Activated CD4-positive, alpha-beta T cell treated with anti-CD3 and anti-CD28 coated beads for 36 hours (primary cell): Measurements from ENCODE around the gene PLBD1. TPM values are rescaled to one million over a fixed set of nuclear protein-coding genes. Genes with fewer than 3 reads are reported as not detected.

Experiments
- ATAC-seq: fragments of 200-7000 bp; cut with Tn5 transposase; one replicate; pipeline ENCODE4 v1.10.0; 2021; ENCODE audit warnings: mild to moderate bottlenecking, moderate library complexity
- CTCF ChIA-PET: fragments of 350-600 bp; sonication (Branson Sonifier 250); formaldehyde crosslinking; loops from one replicate; lab custom pipeline; 2021; ENCODE audit warnings: antibody characterized with exemption; lab: Charles Lee
- POLR2A ChIA-PET: fragments of 350-600 bp; sonication (Branson Sonifier 250); formaldehyde crosslinking; loops from one replicate; lab custom pipeline; 2021; ENCODE audit warnings: antibody characterized with exemption, inconsistent platforms; lab: Charles Lee
- DNase-seq: peaks from one replicate; pipeline ENCODE4 v3.0.0-alpha.2; 2020
- H3K27ac Mint-ChIP-seq: one replicate; pipeline ENCODE4 v1.8.0; 2021; ENCODE audit warnings: mixed read lengths
- H3K27me3 Mint-ChIP-seq: one replicate; pipeline ENCODE4 v1.8.0; 2021; ENCODE audit warnings: mixed read lengths
- H3K36me3 Mint-ChIP-seq: one replicate; pipeline ENCODE4 v1.8.0; 2021; ENCODE audit warnings: low read depth, mixed read lengths
- H3K4me1 Mint-ChIP-seq: one replicate; pipeline ENCODE4 v1.8.0; 2021; ENCODE audit warnings: mixed read lengths
- H3K4me3 Mint-ChIP-seq: one replicate; pipeline ENCODE4 v1.8.0; 2021; ENCODE audit warnings: mild to moderate bottlenecking, moderate library complexity, mixed read lengths
- H3K9me3 Mint-ChIP-seq: one replicate; pipeline ENCODE4 v1.8.0; 2021; ENCODE audit warnings: low read depth, mixed read lengths
- intact Hi-C, 2 experiments: fragments of 100-400 bp; cut with DNase I in 1 of 2; cut with micrococcal nuclease in 1 of 2; formaldehyde crosslinking; loops; one replicate each; pipeline versions ENCODE4 v1.14.2 to v1.15.1; 2022 to 2024; cut with DNase I, micrococcal nuclease
- total RNA-seq, 2 experiments: library from RNA; stranded (reverse); gene quantifications; one replicate each; pipeline ENCODE4 v1.2.3, GENCODE V29; 2021

PLBD1 gene
- total RNA-seq, 2 experiments from 2014 or later = not detected

DNA sequence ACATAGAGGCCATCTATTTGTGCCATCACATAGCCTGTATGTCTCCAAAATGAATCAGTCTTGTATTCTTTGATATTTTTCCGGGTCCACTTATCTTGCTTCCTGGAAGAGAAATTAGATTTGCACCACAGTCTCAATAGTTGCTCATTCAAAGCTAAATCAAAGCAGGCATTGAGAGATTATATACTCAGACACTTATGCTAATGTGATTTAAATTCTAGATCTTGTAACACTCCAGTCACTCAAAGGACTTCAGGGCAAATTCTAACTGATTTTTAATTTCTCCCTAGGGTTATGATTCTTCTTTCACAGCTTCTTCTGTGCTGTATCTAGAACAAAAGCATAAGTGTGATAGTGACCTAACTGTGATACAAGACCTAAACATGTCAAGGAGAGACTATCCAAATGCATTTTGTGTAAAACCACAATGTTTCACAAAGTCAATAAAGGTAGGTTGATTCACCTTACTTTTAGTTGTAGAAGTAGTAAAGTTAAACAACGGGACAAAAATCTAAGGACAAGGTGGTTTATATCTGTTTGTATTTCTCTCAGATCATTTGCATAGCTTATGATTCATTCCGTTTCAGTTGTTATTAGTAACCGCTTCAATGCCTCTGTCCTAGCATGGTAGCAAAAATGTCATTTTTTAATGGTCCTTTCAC is 26.8 kb downstream of the PLBD1 start:
- Mint-ChIP-seq H3K4me1 (no peaks in the 10 kb centered on the region), H3K36me3 (no peaks in the 10 kb centered on the region), H3K27me3 (no peaks in the 10 kb centered on the region), H3K27ac (no peak overlapping the region), H3K9me3 (no peaks in the 10 kb centered on the region), H3K4me3 (no peak overlapping the region)
- POLR2A ChIA-PET = no interaction called here
- intact Hi-C loops = no loop called here
- CTCF ChIA-PET = interaction anchor here (0.7 to 1.0 kb wide), 2 partner anchors 37 to 288 kb away, joined by 3 to 5 read pairs; no protein-coding TSS in a partner anchor
- DNase-seq (no peak), ATAC-seq (peak; percentile 55)

GRCh38 chr12:14537088-14537487 is 30.6 kb downstream of the PLBD1 start:
- Mint-ChIP-seq H3K27me3 (no peaks in the 10 kb centered on the region), H3K27ac (no peak overlapping the region), H3K36me3 (no peaks in the 10 kb centered on the region), H3K4me1 (no peaks in the 10 kb centered on the region), H3K9me3 (no peaks in the 10 kb centered on the region), H3K4me3 (no peak overlapping the region)
- ATAC-seq (no peak), DNase-seq (no peak)
- POLR2A ChIA-PET = no interaction called here
- intact Hi-C loops = no loop called here
- CTCF ChIA-PET = interaction anchor here (0.6 kb wide), 1 partner anchor 39 kb away, joined by 4 read pairs; no protein-coding TSS in a partner anchor

- no peaks in the 10 kb centered on the region for H3K27me3 Mint-ChIP-seq
- no peak overlapping the region for H3K27ac Mint-ChIP-seq
- H3K9me3 Mint-ChIP-seq = no peaks in the 10 kb centered on the region
- ChIA-PET POLR2A (no interaction called here), CTCF (interaction anchor here (1.2 kb wide), 1 partner anchor 29 kb away, joined by 3 read pairs; no protein-coding TSS in a partner anchor)
- intact Hi-C loops = no loop called here
- DNase-seq = no peak
- H3K36me3 Mint-ChIP-seq = no peaks in the 10 kb centered on the region
- no peaks in the 10 kb centered on the region for H3K4me1 Mint-ChIP-seq
- no peak for ATAC-seq
- no peak overlapping the region for H3K4me3 Mint-ChIP-seq
Observed at GRCh38 chr12:14532152-14532551, 35.5 kb downstream of the PLBD1 start.

DNA sequence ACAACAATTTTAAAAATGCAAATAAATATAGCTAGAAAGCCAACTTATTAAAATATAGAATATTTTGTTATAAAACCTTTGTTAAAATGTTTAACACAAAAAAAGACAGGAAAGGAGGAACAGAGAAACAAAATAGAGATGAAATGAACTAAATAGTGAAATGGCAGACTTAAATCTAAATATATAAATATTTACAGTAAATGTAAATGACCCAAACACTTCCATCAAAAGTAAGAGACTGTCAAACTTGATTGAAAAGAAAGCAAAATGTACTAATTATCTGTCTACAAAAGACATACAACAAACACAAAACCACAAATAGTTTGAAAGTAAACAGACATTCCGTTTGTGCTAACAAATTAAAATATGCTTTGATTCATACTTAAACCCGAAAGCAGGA is 41.7 kb downstream of the PLBD1 start:
- ATAC-seq = no peak
- Mint-ChIP-seq H3K36me3 (peaks cover 2% of the 10 kb centered on the region), H3K4me1 (no peaks in the 10 kb centered on the region), H3K4me3 (no peak overlapping the region), H3K27ac (no peak overlapping the region), H3K27me3 (no peaks in the 10 kb centered on the region), H3K9me3 (peaks cover 25% of the 10 kb centered on the region)
- intact Hi-C loops = no loop called here
- ChIA-PET POLR2A (no interaction called here), CTCF (no interaction called here)
- DNase-seq = no peak

DNA sequence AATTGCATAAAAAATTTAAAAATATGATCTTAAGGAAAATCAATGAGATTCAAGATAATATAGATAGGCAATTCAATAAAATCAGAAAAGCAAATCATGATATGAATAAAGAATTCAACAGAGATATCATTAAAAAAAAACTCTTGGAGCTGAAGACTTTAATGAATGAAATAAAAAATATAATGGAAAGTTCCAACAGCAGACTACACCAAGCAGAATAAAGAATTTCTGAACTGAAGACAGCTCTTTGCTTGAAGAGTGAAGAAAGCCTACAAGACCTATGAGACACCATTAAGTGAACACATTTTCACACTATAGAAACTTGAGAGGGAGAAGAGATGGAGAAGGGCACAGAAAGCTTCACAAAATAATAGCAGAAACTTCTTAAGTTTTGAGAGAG is 45.9 kb downstream of the PLBD1 start:
- Mint-ChIP-seq H3K4me1 (no peaks in the 10 kb centered on the region), H3K9me3 (peaks cover 34% of the 10 kb centered on the region), H3K4me3 (no peak overlapping the region), H3K27ac (no peak overlapping the region), H3K27me3 (peaks cover 3% of the 10 kb centered on the region), H3K36me3 (peaks cover 2% of the 10 kb centered on the region)
- DNase-seq (no peak), ATAC-seq (no peak)
- POLR2A ChIA-PET = no interaction called here
- CTCF ChIA-PET = no interaction called here
- intact Hi-C loops = no loop called here

GRCh38 chr12:14514946-14515345 is 52.7 kb downstream of the PLBD1 start:
- Mint-ChIP-seq H3K27ac (no peak overlapping the region), H3K27me3 (peaks cover 5% of the 10 kb centered on the region), H3K36me3 (no peaks in the 10 kb centered on the region), H3K4me1 (no peaks in the 10 kb centered on the region), H3K9me3 (peaks cover 4% of the 10 kb centered on the region), H3K4me3 (no peak overlapping the region)
- CTCF ChIA-PET = no interaction called here
- ATAC-seq (no peak), DNase-seq (no peak)
- intact Hi-C loops = no loop called here
- POLR2A ChIA-PET = no interaction called here

DNA sequence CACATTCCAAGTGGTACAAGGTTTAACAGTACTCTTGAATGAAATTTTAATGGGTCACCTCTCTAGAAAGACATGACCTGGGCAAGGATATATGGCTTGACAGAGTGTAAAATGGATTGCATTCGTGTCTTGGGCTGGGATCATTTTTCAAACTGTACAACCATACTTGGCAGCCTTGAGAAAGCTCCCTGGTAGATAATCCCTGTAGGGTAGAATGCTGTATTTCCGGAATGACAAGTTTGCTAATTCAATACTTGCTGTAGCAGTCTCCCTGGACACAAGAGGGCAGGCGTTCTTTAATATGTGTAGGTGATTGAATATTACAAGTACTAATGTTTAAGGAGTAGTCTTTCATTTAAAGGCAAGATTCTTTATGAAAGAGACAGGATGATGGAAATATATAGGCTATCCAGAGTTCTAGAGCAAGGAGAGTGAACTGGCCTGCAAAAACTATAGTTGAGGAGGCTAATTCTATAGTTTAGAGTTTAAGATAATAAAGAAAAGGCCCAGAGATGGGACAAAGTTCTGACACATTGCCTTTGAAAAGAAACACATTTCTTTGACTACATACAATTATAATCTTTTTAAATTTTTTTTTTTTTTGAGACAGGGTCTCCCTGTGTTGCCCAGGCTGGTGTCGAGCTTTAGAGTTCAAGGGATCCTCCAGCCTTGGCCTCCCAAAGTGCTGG is 53.4 kb downstream of the PLBD1 start:
- ChIA-PET CTCF (interaction anchor here (0.5 to 0.9 kb wide), 2 partner anchors 10 to 11 kb away, joined by 3 to 4 read pairs; no protein-coding TSS in a partner anchor), POLR2A (no interaction called here)
- no peaks in the 10 kb centered on the region for H3K9me3 Mint-ChIP-seq
- no peak overlapping the region for H3K4me3 Mint-ChIP-seq
- H3K27me3 Mint-ChIP-seq = peaks cover 3% of the 10 kb centered on the region
- no peaks in the 10 kb centered on the region for H3K4me1 Mint-ChIP-seq
- no peaks in the 10 kb centered on the region for H3K36me3 Mint-ChIP-seq
- ATAC-seq (no peak), DNase-seq (no peak)
- no peak overlapping the region for H3K27ac Mint-ChIP-seq
- intact Hi-C loops = no loop called here

GRCh38 chr12:14510574-14510973 is 57.1 kb downstream of the PLBD1 start:
- intact Hi-C loops = no loop called here
- POLR2A ChIA-PET = interaction anchor here (1.4 kb wide), 1 partner anchor 145 kb away, joined by 3 read pairs; the partner anchor contains the start of gene ATF7IP
- CTCF ChIA-PET = interaction anchor here (0.8 kb wide), 1 partner anchor 119 kb away, joined by 3 read pairs; no protein-coding TSS in a partner anchor

GRCh38 chr12:14505626-14506596 is 61.8 kb downstream of the PLBD1 start:
- Mint-ChIP-seq H3K27ac (no peak overlapping the region), H3K27me3 (no peaks in the 10 kb centered on the region), H3K9me3 (no peaks in the 10 kb centered on the region), H3K4me3 (no peak overlapping the region), H3K4me1 (peaks cover 8% of the 10 kb centered on the region), H3K36me3 (peaks cover 12% of the 10 kb centered on the region)
- POLR2A ChIA-PET = no interaction called here
- intact Hi-C loops = no loop called here
- ATAC-seq (no peak), DNase-seq (no peak)
- CTCF ChIA-PET = interaction anchor here (1.0 to 1.4 kb wide), 2 partner anchors 8 kb away, joined by 3 to 4 read pairs; no protein-coding TSS in a partner anchor

More at GRCh38 chr12:14510574-14510973, 57.1 kb downstream of the PLBD1 start:
- DNase-seq = no peak
- H3K4me3 Mint-ChIP-seq = no peak overlapping the region
- H3K4me1 Mint-ChIP-seq = no peaks in the 10 kb centered on the region
- H3K27me3 Mint-ChIP-seq = no peaks in the 10 kb centered on the region
- H3K27ac Mint-ChIP-seq = no peak overlapping the region
- H3K9me3 Mint-ChIP-seq = no peaks in the 10 kb centered on the region
- ATAC-seq = no peak
- H3K36me3 Mint-ChIP-seq = no peaks in the 10 kb centered on the region

DNA sequence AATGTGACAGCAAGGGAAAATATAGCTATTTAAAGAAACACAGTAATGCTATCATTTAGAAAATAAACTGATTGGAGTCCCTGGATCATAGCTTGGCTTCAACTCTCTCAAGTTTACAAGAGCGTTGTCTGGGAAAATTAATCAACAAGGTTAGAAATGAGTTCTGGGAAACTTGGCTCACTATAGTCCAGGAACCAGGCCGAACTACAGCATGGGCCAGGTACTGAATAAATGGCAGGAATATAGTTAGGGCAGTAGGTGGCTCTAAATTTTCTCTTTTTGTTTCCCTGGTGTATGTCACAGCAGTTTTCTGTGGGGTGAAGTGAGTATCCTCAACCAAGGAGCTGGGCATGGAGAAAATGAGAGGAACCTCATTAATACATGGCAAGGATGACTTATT is 72.4 kb downstream of the PLBD1 start:
- CTCF ChIA-PET = interaction anchor here (0.9 kb wide), 1 partner anchor 32 kb away, joined by 3 read pairs; no protein-coding TSS in a partner anchor
- intact Hi-C loops = no loop called here
- no peak overlapping the region for H3K4me3 Mint-ChIP-seq

GRCh38 chr12:14482886-14483285 is 84.8 kb downstream of the PLBD1 start:
- Mint-ChIP-seq H3K4me1 (peaks cover 19% of the 10 kb centered on the region), H3K27me3 (no peaks in the 10 kb centered on the region), H3K4me3 (no peak overlapping the region), H3K27ac (no peak overlapping the region), H3K9me3 (no peaks in the 10 kb centered on the region), H3K36me3 (peaks cover 76% of the 10 kb centered on the region)
- DNase-seq = no peak
- intact Hi-C loops = no loop called here
- CTCF ChIA-PET = no interaction called here
- POLR2A ChIA-PET = no interaction called here
- ATAC-seq = no peak

More for the DNA sequence above, 72.4 kb downstream of the PLBD1 start:
- ATAC-seq = no peak
- peaks cover 77% of the 10 kb centered on the region for H3K36me3 Mint-ChIP-seq
- DNase-seq = no peak
- H3K4me1 Mint-ChIP-seq = peaks cover 9% of the 10 kb centered on the region
- H3K9me3 Mint-ChIP-seq = no peaks in the 10 kb centered on the region
- peak overlapping the region; percentile 27 for H3K27ac Mint-ChIP-seq
- H3K27me3 Mint-ChIP-seq = no peaks in the 10 kb centered on the region
- POLR2A ChIA-PET = no interaction called here
